SK-N-SH (cell line): ENCODE results near the gene NPC1. TPM values are rescaled to one million over a fixed set of nuclear protein-coding genes. Genes with fewer than 3 reads are reported as not detected.

Source experiments
- CTCF ChIA-PET: fragments of 300-600, 350-600 bp; formaldehyde crosslinking; extraction: SDS; loops from one replicate; lab custom pipeline; 2021; lab: Yijun Ruan, JAX
- POLR2A ChIA-PET: fragments of 350-600 bp; sonication (Branson Sonifier 250); formaldehyde crosslinking; extraction: SDS; loops from one replicate; lab custom pipeline; 2020; ENCODE audit warnings: antibody characterized with exemption, inconsistent platforms; lab: Yijun Ruan, JAX
- DNase-seq: peaks from one replicate; pipeline ENCODE4 v3.0.0; 2012
- H2AFZ ChIP-seq: fragments of 200-600 bp; sonication (generic); 2 replicates; pipeline ENCODE4 v1.8.1; 2016; ENCODE audit warnings: antibody characterized with exemption, mild to moderate bottlenecking, low read depth
- H3F3A ChIP-seq: fragments of 200-600 bp; sonication (generic); replicated peaks from 2 replicates; pipeline ENCODE3; 2016; ENCODE audit warnings: antibody characterized with exemption, mild to moderate bottlenecking; ENCODE audit not compliant: insufficient read depth
- H3K27ac ChIP-seq, 2 experiments: fragments of 200-500 bp in 1 of 2; fragments of 200-600 bp in 1 of 2; sonication (Bioruptor generic) in 1 of 2; sonication (generic), shearing (Covaris generic) in 1 of 2; 2 replicates each; pipeline versions ENCODE4 v1.5.1 to v1.6.1; 2014 to 2016; ENCODE audit warnings: low read depth in 2 of 2, inconsistent platforms in 1 of 2, low read length in 1 of 2, mild to moderate bottlenecking in 1 of 2, mixed read lengths in 1 of 2
- H3K27me3 ChIP-seq: fragments of 200-600 bp; sonication (generic), shearing (Covaris generic); 2 replicates; pipeline ENCODE4 v1.6.1; 2016; ENCODE audit warnings: mixed run types; ENCODE audit not compliant: insufficient read depth
- H3K36me3 ChIP-seq, 2 experiments: fragments of 200-500 bp in 1 of 2; fragments of 200-600 bp in 1 of 2; sonication (Bioruptor generic) in 1 of 2; sonication (generic) in 1 of 2; replicated peaks in 1 of 2; 2 replicates each; pipeline versions ENCODE3 to v1.5.1; 2014 to 2016; ENCODE audit warnings: low read length in 1 of 2, mild to moderate bottlenecking in 1 of 2; ENCODE audit not compliant: insufficient read depth in 2 of 2, control insufficient read depth in 1 of 2
- H3K4me1 ChIP-seq, 2 experiments: fragments of 200-500 bp in 1 of 2; fragments of 200-600 bp in 1 of 2; sonication (Bioruptor generic) in 1 of 2; sonication (generic), shearing (Covaris generic) in 1 of 2; 2 replicates each; pipeline versions ENCODE4 v1.5.1 to v1.6.1; 2014 to 2016; ENCODE audit warnings: low read depth in 1 of 2, low read length in 1 of 2, mixed run types in 1 of 2; ENCODE audit not compliant: insufficient read depth in 2 of 2, control insufficient read depth in 1 of 2
- H3K4me2 ChIP-seq: fragments of 200-600 bp; sonication (generic), shearing (Covaris generic); 2 replicates; pipeline ENCODE4 v1.6.1; 2017; ENCODE audit warnings: mixed run types
- H3K4me3 ChIP-seq, 2 experiments: fragments of 200-500 bp in 1 of 2; fragments of 200-600 bp in 1 of 2; sonication (Bioruptor generic) in 1 of 2; sonication (generic), shearing (Covaris generic) in 1 of 2; 2 replicates each; pipeline versions ENCODE4 v1.5.1 to v1.8.1; 2014 to 2016; ENCODE audit warnings: low read depth in 2 of 2, inconsistent platforms in 1 of 2, low read length in 1 of 2, mild to moderate bottlenecking in 1 of 2, mixed read lengths in 1 of 2, moderate library complexity in 1 of 2
- H3K79me2 ChIP-seq: fragments of 200-600 bp; sonication (generic); 2 replicates; pipeline ENCODE4 v1.8.1; 2017; ENCODE audit warnings: mild to moderate bottlenecking; ENCODE audit not compliant: insufficient read depth
- H3K9ac ChIP-seq: fragments of 200-600 bp; sonication (generic); 2 replicates; pipeline ENCODE4 v1.6.1; 2017; ENCODE audit warnings: mixed run types
- H3K9me2 ChIP-seq: fragments of 200-600 bp; sonication (generic); 2 replicates; pipeline ENCODE4 v1.6.1; 2017; ENCODE audit warnings: mixed run types
- H3K9me3 ChIP-seq: fragments of 200-600 bp; sonication (generic); 2 replicates; pipeline ENCODE4 v1.6.1; 2017; ENCODE audit warnings: mixed run types, mild to moderate bottlenecking, moderate library complexity
- H4K20me1 ChIP-seq: fragments of 200-600 bp; sonication (generic); 2 replicates; pipeline ENCODE4 v1.6.1; 2017; ENCODE audit warnings: mild to moderate bottlenecking, mixed run types; ENCODE audit not compliant: insufficient read depth
- CHD2 ChIP-seq: fragments of 150-350 bp; IDR thresholded peaks from 2 replicates; pipeline ENCODE4 v1.6.1; 2018; ENCODE audit warnings: low read length; ENCODE audit not compliant: partially characterized antibody
- ELF1 ChIP-seq: IDR thresholded peaks from 2 replicates; pipeline ENCODE4 v1.4.0; 2012
- EP300 ChIP-seq, 2 experiments: IDR thresholded peaks; 2 replicates each; pipeline versions ENCODE4 v1.4.0 to v1.6.1; 2012; ENCODE audit warnings: borderline replicate concordance in 1 of 2, low read depth in 1 of 2, low read length in 1 of 2
- EZH2phosphoT487 ChIP-seq: fragments of 200-600 bp; sonication (generic); IDR thresholded peaks from 2 replicates; pipeline ENCODE4 v1.6.1; 2017; ENCODE audit warnings: low read depth, mixed run types, mild to moderate bottlenecking, antibody characterized with exemption, moderate library complexity, borderline replicate concordance
- FOSL2 ChIP-seq: IDR thresholded peaks from 2 replicates; pipeline ENCODE4 v1.4.0; 2012; ENCODE audit warnings: low read depth, mild to moderate bottlenecking, moderate library complexity, borderline replicate concordance
- FOXJ3 ChIP-seq: sonication (generic); formaldehyde crosslinking; IDR thresholded peaks from 2 replicates; pipeline ENCODE4 v1.5.1; 2020; ENCODE audit warnings: mild to moderate bottlenecking, missing genetic modification reagents
- FOXM1 ChIP-seq: IDR thresholded peaks from 2 replicates; pipeline ENCODE4 v1.4.0; 2012; ENCODE audit warnings: low read depth, mild to moderate bottlenecking
- IRF3 ChIP-seq: fragments of 150-350 bp; IDR thresholded peaks from 2 replicates; pipeline ENCODE4 v1.6.1; 2016; ENCODE audit warnings: mild to moderate bottlenecking, low read depth, low read length
- JUND ChIP-seq: IDR thresholded peaks from 2 replicates; pipeline ENCODE4 v1.4.0; 2012
- MAX ChIP-seq: IDR thresholded peaks from 2 replicates; pipeline ENCODE4 v1.4.0; 2012; ENCODE audit warnings: low read depth
- NFIC ChIP-seq: IDR thresholded peaks from 2 replicates; pipeline ENCODE4 v1.4.0; 2012; ENCODE audit warnings: borderline replicate concordance
- PBX3 ChIP-seq: IDR thresholded peaks from 2 replicates; pipeline ENCODE4; 2012
- REST ChIP-seq: IDR thresholded peaks from 2 replicates; pipeline ENCODE4 v1.6.1; 2012; ENCODE audit warnings: mild to moderate bottlenecking, low read depth, low read length, moderate library complexity
- RFX5 ChIP-seq: IDR thresholded peaks from 2 replicates; pipeline ENCODE4 v1.6.1; 2012; ENCODE audit warnings: mild to moderate bottlenecking, improper control_type of control experiment, low read length
- SIN3A ChIP-seq: IDR thresholded peaks from 2 replicates; pipeline ENCODE4 v1.6.1; 2012; ENCODE audit warnings: low read depth, mild to moderate bottlenecking, low read length, moderate library complexity, borderline replicate concordance
- SMC3 ChIP-seq: IDR thresholded peaks from 2 replicates; pipeline ENCODE4 v1.6.1; 2012; ENCODE audit warnings: low read depth, low read length, improper control_type of control experiment
- TCF12 ChIP-seq: IDR thresholded peaks from 2 replicates; pipeline ENCODE4 v1.4.0; 2012
- USF1 ChIP-seq: IDR thresholded peaks from 2 replicates; pipeline ENCODE4 v1.4.0; 2012; ENCODE audit warnings: low read depth, borderline replicate concordance
- USF2 ChIP-seq: fragments of 150-350 bp; IDR thresholded peaks from 2 replicates; pipeline ENCODE4 v1.6.1; 2017; ENCODE audit warnings: antibody characterized with exemption, low read length, low read depth, borderline replicate concordance
- ZBTB33 ChIP-seq: IDR thresholded peaks from 2 replicates; pipeline ENCODE4 v1.4.0; 2012; ENCODE audit warnings: low read depth, borderline replicate concordance
- WGBS: methylation state at CpG from one replicate; pipeline ENCODE4 v1.1.6; 2017; ENCODE audit warnings: low lambda C conversion rate; 5-methylcytosine and 5-hydroxymethylcytosine counted together
- polyA plus RNA-seq, 3 experiments: library from polyadenylated mRNA; depleted of rRNA; stranded (reverse); fragments of >200 nt; gene quantifications; 2 replicates each; pipeline ENCODE4 v1.2.3, GENCODE V29; 2012

The NPC1 gene
- polyA plus RNA-seq, 1 of the 3 experiments (the other 2 are of a cell fraction), result 23.9 TPM

- TF ChIP-seq REST, result no peak
Measured at GRCh38 chr18:23529604-23530003, 56.7 kb downstream of the NPC1 start (continued).

- peaks cover 53 to 75% of the 10 kb centered on the region in 2 experiments for H3K36me3 ChIP-seq
- H3F3A ChIP-seq, result peaks cover 18% of the 10 kb centered on the region
- no peaks in the 10 kb centered on the region; the same call in 1 of the 2 replicates for H3K79me2 ChIP-seq
- DNase-seq, result no peak
- no peak overlapping the region for H3K4me2 ChIP-seq
- WGBS, result 85% methylated on average over 14 of the region's 20 CpGs
- H2AFZ ChIP-seq, result no peak overlapping the region
- ChIA-PET CTCF (interaction anchor here (1.4 to 2.1 kb wide), 2 partner anchors 13 to 30 kb away, joined by 5 to 9 read pairs; no protein-coding TSS in a partner anchor), POLR2A (no interaction called here)
- H3K4me1 ChIP-seq, result peaks cover 0 to 18% of the 10 kb centered on the region in 2 experiments; a peak in 2 of 4 replicates
- no peaks in the 10 kb centered on the region for H3K9me3 ChIP-seq
- no peaks in the 10 kb centered on the region for H4K20me1 ChIP-seq
- no peak overlapping the region for H3K4me3 ChIP-seq
- peak overlapping the region; percentile 8 to 48; a peak in 3 of 4 replicates for H3K27ac ChIP-seq
- H3K27me3 ChIP-seq, result no peaks in the 10 kb centered on the region
- no peaks in the 10 kb centered on the region for H3K9me2 ChIP-seq
- no peak overlapping the region for H3K9ac ChIP-seq
- TF ChIP-seq SIN3A, result no peak
- no peak for TF ChIP-seq EZH2phosphoT487
- TF ChIP-seq FOXM1, result no peak
- TF ChIP-seq NFIC, result no peak
- TF ChIP-seq PBX3, result no peak
- peak; percentile 35; the same call in 1 of the 2 replicates for TF ChIP-seq MAX
- TF ChIP-seq RFX5, result no peak
- no peak for TF ChIP-seq ZBTB33
- TF ChIP-seq EP300 (IDR thresholded peaks at IDR 0.05; ENCODE audit: borderline replicate concordance in 1 of 2, low read depth in 1 of 2, low read length in 1 of 2), result no peak
- TF ChIP-seq USF2, result no peak
- TF ChIP-seq USF1, result no peak
- no peak for TF ChIP-seq SMC3
- peak; percentile 19; the same call in 1 of the 2 replicates for TF ChIP-seq JUND
- peak; percentile 60; the same call in 1 of the 2 replicates for TF ChIP-seq TCF12
- TF ChIP-seq ELF1, result no peak
- no peak for TF ChIP-seq IRF3
- TF ChIP-seq FOSL2, result peak; percentile 14; the same call in 1 of the 2 replicates
- TF ChIP-seq CHD2, result no peak
- no peak for TF ChIP-seq FOXJ3 (CRISPR knock-in tag)
Measured at GRCh38 chr18:23528580-23529472, 57.5 kb downstream of the NPC1 start.
